H1 (cell line): Measurements from ENCODE around the gene LANCL2. TPM values are rescaled to one million over a fixed set of nuclear protein-coding genes. Genes with fewer than 3 reads are reported as not detected.

Experiments used
- EP300 ChIP-seq, 2 experiments: IDR thresholded peaks; 1 replicate in 1 of 2; 2 replicates in 1 of 2; pipeline ENCODE4 v1.6.1; 2011 to 2012; ENCODE audit warnings: low read depth in 2 of 2, low read length in 2 of 2, mild to moderate bottlenecking in 2 of 2, borderline replicate concordance in 1 of 2, inconsistent platforms in 1 of 2, moderate library complexity in 1 of 2
- TAF7 ChIP-seq: optimal IDR thresholded peaks from 2 replicates; pipeline ENCODE3; 2011; ENCODE audit warnings: low read depth, mild to moderate bottlenecking, inconsistent platforms, low read length, moderate library complexity, borderline replicate concordance
- ZNF274 ChIP-seq: IDR thresholded peaks from 2 replicates; pipeline ENCODE4 v1.7.0; 2012; ENCODE audit warnings: low read length, borderline replicate concordance; ENCODE audit errors: extremely low read depth
- polyA plus RNA-seq, 7 experiments: library from polyadenylated mRNA; depleted of rRNA in 3 of 7; stranded (reverse) in 5 of 7; unstranded in 2 of 7; fragments of >200 nt in 5 of 7; fragments of 200-250 nt in 2 of 7; gene quantifications; 1 replicate in 5 of 7; 2 replicates in 1 of 7; 4 replicates in 1 of 7; pipeline versions ENCODE4 v1.2.1 to v1.2.3, GENCODE V29; 2011 to 2013; ENCODE audit warnings: missing spikeins in 2 of 7, mixed read lengths in 2 of 7
- total RNA-seq: library from RNA; stranded (reverse); fragmentation: NEBNext Ultra II Directional; extraction: Animal tissue kit (Norgen Biotek cat#: 25700); gene quantifications from 2 replicates; pipeline ENCODE4 v1.2.1, GENCODE V29; 2021

LANCL2 gene
- total and polyA plus RNA-seq, 2 of the 8 experiments (the other 6 are each of a cell fraction or from before 2014, with no cell fraction given) = 9.2 to 9.5 TPM

GRCh38 chr7:55386541-55386940 lies 21.4 kb downstream of the LANCL2 start (continued):
- TF ChIP-seq TAF7 (no peak), ZNF274 (no peak), EP300 (IDR thresholded peaks at IDR 0.05; ENCODE audit: borderline replicate concordance in 1 of 2, low read depth in 2 of 2, low read length in 2 of 2) (no peak)
- TF ChIP-seq, all 59 proteins: peak for 0
